ENCODE results near the gene DDX46. TPM values are rescaled to one million over a fixed set of nuclear protein-coding genes. Genes with fewer than 3 reads are reported as not detected.

Gene DDX46
- total RNA-seq, 1 donor from 2014 or later, result 66.3 TPM

DNA sequence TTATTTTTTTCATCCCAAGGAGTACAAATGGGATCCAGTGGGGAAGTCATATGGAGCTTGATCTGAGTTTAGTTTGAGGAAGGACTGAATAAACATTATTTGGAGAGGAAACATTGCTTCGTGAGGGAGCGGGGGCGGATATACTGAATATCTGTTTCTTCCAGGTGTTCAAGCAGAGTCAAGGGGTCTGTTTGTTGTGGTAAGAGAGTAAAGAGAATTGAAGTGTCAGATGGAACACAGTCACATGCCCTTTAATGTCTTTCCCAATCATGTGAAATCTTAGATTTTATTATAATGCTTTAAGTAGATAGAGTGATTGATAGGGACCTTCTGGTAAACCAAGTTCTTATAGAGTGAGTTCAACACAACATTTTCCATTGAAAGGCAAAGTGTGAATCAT lies 33.7 kb downstream of the DDX46 start:
- no peak for DNase-seq (ENCODE audit: extremely low spot score, unreplicated experiment)
- no peak overlapping the region for H3K27ac Mint-ChIP-seq
- peaks cover 32% of the 10 kb centered on the region for H3K36me3 Mint-ChIP-seq
- H3K27me3 Mint-ChIP-seq, result no peaks in the 10 kb centered on the region
- TF ChIP-seq, protein P1, sequence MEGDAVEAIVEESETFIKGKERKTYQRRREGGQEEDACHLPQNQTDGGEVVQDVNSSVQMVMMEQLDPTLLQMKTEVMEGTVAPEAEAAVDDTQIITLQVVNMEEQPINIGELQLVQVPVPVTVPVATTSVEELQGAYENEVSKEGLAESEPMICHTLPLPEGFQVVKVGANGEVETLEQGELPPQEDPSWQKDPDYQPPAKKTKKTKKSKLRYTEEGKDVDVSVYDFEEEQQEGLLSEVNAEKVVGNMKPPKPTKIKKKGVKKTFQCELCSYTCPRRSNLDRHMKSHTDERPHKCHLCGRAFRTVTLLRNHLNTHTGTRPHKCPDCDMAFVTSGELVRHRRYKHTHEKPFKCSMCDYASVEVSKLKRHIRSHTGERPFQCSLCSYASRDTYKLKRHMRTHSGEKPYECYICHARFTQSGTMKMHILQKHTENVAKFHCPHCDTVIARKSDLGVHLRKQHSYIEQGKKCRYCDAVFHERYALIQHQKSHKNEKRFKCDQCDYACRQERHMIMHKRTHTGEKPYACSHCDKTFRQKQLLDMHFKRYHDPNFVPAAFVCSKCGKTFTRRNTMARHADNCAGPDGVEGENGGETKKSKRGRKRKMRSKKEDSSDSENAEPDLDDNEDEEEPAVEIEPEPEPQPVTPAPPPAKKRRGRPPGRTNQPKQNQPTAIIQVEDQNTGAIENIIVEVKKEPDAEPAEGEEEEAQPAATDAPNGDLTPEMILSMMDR (conservative IDR thresholded peaks at IDR 0.05), result no peak
- H3K9me3 Mint-ChIP-seq, result no peaks in the 10 kb centered on the region
- H3K4me1 Mint-ChIP-seq (ENCODE audit: unreplicated experiment), result no peaks in the 10 kb centered on the region
- H3K4me3 Mint-ChIP-seq, result no peak overlapping the region

DNA sequence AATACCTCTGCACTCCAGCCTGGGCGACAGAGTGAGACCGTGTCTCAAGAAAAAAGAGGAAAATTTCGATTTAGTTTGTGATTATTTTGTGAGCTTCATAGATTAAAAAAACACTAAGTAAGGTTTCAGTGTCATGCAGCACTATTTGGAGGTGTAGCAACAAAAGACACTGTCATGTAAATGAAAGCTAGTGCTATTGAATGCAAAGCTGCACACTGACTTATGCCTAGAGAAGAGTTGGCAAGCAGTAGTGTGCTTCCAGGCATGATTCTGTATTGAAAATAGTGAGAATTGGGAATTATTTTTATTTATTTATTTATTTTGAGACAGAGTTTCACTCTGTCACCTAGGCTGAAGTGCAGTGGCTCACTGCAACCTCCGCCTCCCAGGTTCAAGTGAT lies 34.5 kb downstream of the DDX46 start:
- H3K9me3 Mint-ChIP-seq, result no peaks in the 10 kb centered on the region
- DNase-seq (ENCODE audit: extremely low spot score, unreplicated experiment), result no peak
- H3K27me3 Mint-ChIP-seq, result no peaks in the 10 kb centered on the region
- TF ChIP-seq, protein P1 (conservative IDR thresholded peaks at IDR 0.05), result no peak
- no peak overlapping the region for H3K27ac Mint-ChIP-seq
- H3K4me1 Mint-ChIP-seq (ENCODE audit: unreplicated experiment), result no peaks in the 10 kb centered on the region
- H3K36me3 Mint-ChIP-seq, result peaks cover 32% of the 10 kb centered on the region
- no peak overlapping the region for H3K4me3 Mint-ChIP-seq

DNA sequence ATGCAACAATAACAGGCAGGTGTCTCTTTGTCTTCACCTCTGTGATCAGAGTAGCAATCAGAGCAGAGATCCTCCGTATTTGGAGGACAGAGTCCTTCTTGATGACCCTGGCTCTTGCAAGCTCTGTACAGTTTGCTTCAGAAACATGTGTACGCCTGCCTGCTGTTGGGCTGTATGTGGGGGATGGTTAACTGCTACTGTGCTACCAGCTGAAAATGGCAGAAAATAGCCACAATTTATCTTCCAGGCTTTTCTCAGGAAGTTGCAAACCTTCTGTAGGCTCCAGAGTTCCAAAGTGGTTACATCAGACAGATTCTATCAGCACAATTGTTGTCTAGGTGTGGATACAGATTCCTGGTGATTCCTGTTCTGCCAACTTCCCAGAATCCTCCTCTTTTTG lies 35.5 kb downstream of the DDX46 start:
- H3K9me3 Mint-ChIP-seq, result no peaks in the 10 kb centered on the region
- TF ChIP-seq, protein P1 (conservative IDR thresholded peaks at IDR 0.05), result no peak
- no peaks in the 10 kb centered on the region for H3K27me3 Mint-ChIP-seq
- peak overlapping the region; percentile 5 for H3K27ac Mint-ChIP-seq
- peaks cover 40% of the 10 kb centered on the region for H3K36me3 Mint-ChIP-seq
- DNase-seq (ENCODE audit: extremely low spot score, unreplicated experiment), result no peak
- no peaks in the 10 kb centered on the region for H3K4me1 Mint-ChIP-seq (ENCODE audit: unreplicated experiment)
- no peak overlapping the region for H3K4me3 Mint-ChIP-seq

DNA sequence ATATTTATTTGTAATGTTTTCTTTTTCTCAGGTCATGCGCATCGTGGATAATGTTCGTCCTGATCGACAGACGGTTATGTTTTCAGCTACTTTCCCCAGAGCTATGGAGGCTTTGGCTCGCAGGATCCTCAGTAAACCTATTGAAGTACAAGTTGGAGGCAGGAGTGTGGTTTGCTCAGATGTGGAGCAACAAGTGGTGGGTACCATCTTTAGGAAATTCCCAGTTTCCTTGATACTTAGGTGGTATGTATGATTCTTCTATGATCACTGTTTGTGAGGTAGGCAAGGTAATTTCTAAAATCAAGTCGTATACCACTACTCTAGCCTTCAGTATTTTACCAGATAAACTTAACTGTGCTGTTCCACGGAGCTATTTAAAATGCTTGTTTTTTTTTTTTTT lies 36.2 kb downstream of the DDX46 start:
- Mint-ChIP-seq H3K4me1 (ENCODE audit: unreplicated experiment) (no peaks in the 10 kb centered on the region), H3K27ac (peak overlapping the region; percentile 5), H3K36me3 (peaks cover 38% of the 10 kb centered on the region), H3K27me3 (no peaks in the 10 kb centered on the region), H3K4me3 (no peak overlapping the region), H3K9me3 (no peaks in the 10 kb centered on the region)
- TF ChIP-seq, protein P1 (conservative IDR thresholded peaks at IDR 0.05), result no peak
- DNase-seq (ENCODE audit: extremely low spot score, unreplicated experiment), result no peak

DNA sequence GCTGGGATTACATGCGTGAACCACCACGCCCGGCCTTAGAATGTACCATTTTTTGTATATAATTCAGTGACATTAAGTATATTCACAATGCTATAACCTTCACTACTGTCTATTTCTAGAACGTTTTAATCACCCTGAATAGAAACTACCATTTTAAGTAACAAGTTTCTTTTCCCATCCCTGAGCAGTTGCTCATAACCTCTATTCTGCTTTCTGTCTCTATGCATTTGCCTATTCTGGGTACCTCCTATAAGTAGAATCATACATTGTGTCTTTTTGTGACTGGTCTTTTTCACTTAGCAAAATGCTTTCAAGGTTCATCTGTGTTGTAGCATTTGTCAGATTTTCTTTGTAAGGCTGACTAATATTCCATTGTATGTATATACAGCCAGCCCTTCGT lies 39.9 kb downstream of the DDX46 start:
- TF ChIP-seq, protein P1 (conservative IDR thresholded peaks at IDR 0.05), result no peak
- Mint-ChIP-seq H3K27ac (no peak overlapping the region), H3K27me3 (no peaks in the 10 kb centered on the region), H3K4me3 (no peak overlapping the region), H3K9me3 (no peaks in the 10 kb centered on the region), H3K4me1 (ENCODE audit: unreplicated experiment) (no peaks in the 10 kb centered on the region), H3K36me3 (peaks cover 35% of the 10 kb centered on the region)
- DNase-seq (ENCODE audit: extremely low spot score, unreplicated experiment), result no peak

DNA sequence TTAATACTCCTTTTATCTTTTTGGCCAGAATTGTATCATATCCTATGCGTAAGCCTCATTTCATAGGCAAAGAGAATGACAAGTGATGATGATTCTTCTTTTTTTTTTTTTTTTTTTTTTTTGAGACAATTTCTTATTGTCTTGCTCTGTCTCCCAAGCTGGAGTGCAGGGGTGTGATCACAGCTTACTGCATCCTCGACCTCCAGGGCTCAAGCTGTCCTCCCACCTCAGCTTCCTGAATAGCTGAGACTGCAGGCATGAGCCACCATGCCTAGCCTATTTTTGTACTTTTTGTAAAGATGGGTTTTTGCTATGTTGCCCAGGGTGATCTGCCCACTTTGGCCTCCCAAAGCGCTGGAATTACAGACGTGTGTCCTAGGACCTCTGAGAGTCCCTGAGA lies 45.2 kb downstream of the DDX46 start:
- H3K4me3 Mint-ChIP-seq, result no peak overlapping the region

More for the DNA sequence above, 45.2 kb downstream of the DDX46 start:
- DNase-seq (ENCODE audit: extremely low spot score, unreplicated experiment), result no peak
- H3K27me3 Mint-ChIP-seq, result no peaks in the 10 kb centered on the region
- no peak overlapping the region for H3K27ac Mint-ChIP-seq
- no peaks in the 10 kb centered on the region for H3K9me3 Mint-ChIP-seq
- TF ChIP-seq, protein P1 (conservative IDR thresholded peaks at IDR 0.05), result no peak
- H3K36me3 Mint-ChIP-seq, result peaks cover 15% of the 10 kb centered on the region
- H3K4me1 Mint-ChIP-seq (ENCODE audit: unreplicated experiment), result no peaks in the 10 kb centered on the region
